SK-N-SH (cell line): ENCODE measurements around the gene GART. TPM values are rescaled to one million over a fixed set of nuclear protein-coding genes. Genes with fewer than 3 reads are reported as not detected.

Experiments
- CTCF ChIA-PET: fragments of 300-600, 350-600 bp; formaldehyde crosslinking; extraction: SDS; loops from one replicate; lab custom pipeline; 2021; lab: Yijun Ruan, JAX
- POLR2A ChIA-PET: fragments of 350-600 bp; sonication (Branson Sonifier 250); formaldehyde crosslinking; extraction: SDS; loops from one replicate; lab custom pipeline; 2020; ENCODE audit warnings: antibody characterized with exemption, inconsistent platforms; lab: Yijun Ruan, JAX
- DNase-seq: peaks from one replicate; pipeline ENCODE4 v3.0.0; 2012
- H2AFZ ChIP-seq: fragments of 200-600 bp; sonication (generic); 2 replicates; pipeline ENCODE4 v1.8.1; 2016; ENCODE audit warnings: antibody characterized with exemption, mild to moderate bottlenecking, low read depth
- H3F3A ChIP-seq: fragments of 200-600 bp; sonication (generic); replicated peaks from 2 replicates; pipeline ENCODE3; 2016; ENCODE audit warnings: antibody characterized with exemption, mild to moderate bottlenecking; ENCODE audit not compliant: insufficient read depth
- H3K27ac ChIP-seq, 2 experiments: fragments of 200-500 bp in 1 of 2; fragments of 200-600 bp in 1 of 2; sonication (Bioruptor generic) in 1 of 2; sonication (generic), shearing (Covaris generic) in 1 of 2; 2 replicates each; pipeline versions ENCODE4 v1.5.1 to v1.6.1; 2014 to 2016; ENCODE audit warnings: low read depth in 2 of 2, inconsistent platforms in 1 of 2, low read length in 1 of 2, mild to moderate bottlenecking in 1 of 2, mixed read lengths in 1 of 2
- H3K27me3 ChIP-seq: fragments of 200-600 bp; sonication (generic), shearing (Covaris generic); 2 replicates; pipeline ENCODE4 v1.6.1; 2016; ENCODE audit warnings: mixed run types; ENCODE audit not compliant: insufficient read depth
- H3K36me3 ChIP-seq, 2 experiments: fragments of 200-500 bp in 1 of 2; fragments of 200-600 bp in 1 of 2; sonication (Bioruptor generic) in 1 of 2; sonication (generic) in 1 of 2; replicated peaks in 1 of 2; 2 replicates each; pipeline versions ENCODE3 to v1.5.1; 2014 to 2016; ENCODE audit warnings: low read length in 1 of 2, mild to moderate bottlenecking in 1 of 2; ENCODE audit not compliant: insufficient read depth in 2 of 2, control insufficient read depth in 1 of 2
- H3K4me1 ChIP-seq, 2 experiments: fragments of 200-500 bp in 1 of 2; fragments of 200-600 bp in 1 of 2; sonication (Bioruptor generic) in 1 of 2; sonication (generic), shearing (Covaris generic) in 1 of 2; 2 replicates each; pipeline versions ENCODE4 v1.5.1 to v1.6.1; 2014 to 2016; ENCODE audit warnings: low read depth in 1 of 2, low read length in 1 of 2, mixed run types in 1 of 2; ENCODE audit not compliant: insufficient read depth in 2 of 2, control insufficient read depth in 1 of 2
- H3K4me2 ChIP-seq: fragments of 200-600 bp; sonication (generic), shearing (Covaris generic); 2 replicates; pipeline ENCODE4 v1.6.1; 2017; ENCODE audit warnings: mixed run types
- H3K4me3 ChIP-seq, 2 experiments: fragments of 200-500 bp in 1 of 2; fragments of 200-600 bp in 1 of 2; sonication (Bioruptor generic) in 1 of 2; sonication (generic), shearing (Covaris generic) in 1 of 2; 2 replicates each; pipeline versions ENCODE4 v1.5.1 to v1.8.1; 2014 to 2016; ENCODE audit warnings: low read depth in 2 of 2, inconsistent platforms in 1 of 2, low read length in 1 of 2, mild to moderate bottlenecking in 1 of 2, mixed read lengths in 1 of 2, moderate library complexity in 1 of 2
- H3K79me2 ChIP-seq: fragments of 200-600 bp; sonication (generic); 2 replicates; pipeline ENCODE4 v1.8.1; 2017; ENCODE audit warnings: mild to moderate bottlenecking; ENCODE audit not compliant: insufficient read depth
- H3K9ac ChIP-seq: fragments of 200-600 bp; sonication (generic); 2 replicates; pipeline ENCODE4 v1.6.1; 2017; ENCODE audit warnings: mixed run types
- H3K9me2 ChIP-seq: fragments of 200-600 bp; sonication (generic); 2 replicates; pipeline ENCODE4 v1.6.1; 2017; ENCODE audit warnings: mixed run types
- H3K9me3 ChIP-seq: fragments of 200-600 bp; sonication (generic); 2 replicates; pipeline ENCODE4 v1.6.1; 2017; ENCODE audit warnings: mixed run types, mild to moderate bottlenecking, moderate library complexity
- H4K20me1 ChIP-seq: fragments of 200-600 bp; sonication (generic); 2 replicates; pipeline ENCODE4 v1.6.1; 2017; ENCODE audit warnings: mild to moderate bottlenecking, mixed run types; ENCODE audit not compliant: insufficient read depth
- CHD2 ChIP-seq: fragments of 150-350 bp; IDR thresholded peaks from 2 replicates; pipeline ENCODE4 v1.6.1; 2018; ENCODE audit warnings: low read length; ENCODE audit not compliant: partially characterized antibody
- EZH2phosphoT487 ChIP-seq: fragments of 200-600 bp; sonication (generic); IDR thresholded peaks from 2 replicates; pipeline ENCODE4 v1.6.1; 2017; ENCODE audit warnings: low read depth, mixed run types, mild to moderate bottlenecking, antibody characterized with exemption, moderate library complexity, borderline replicate concordance
- FOSL2 ChIP-seq: IDR thresholded peaks from 2 replicates; pipeline ENCODE4 v1.4.0; 2012; ENCODE audit warnings: low read depth, mild to moderate bottlenecking, moderate library complexity, borderline replicate concordance
- FOXM1 ChIP-seq: IDR thresholded peaks from 2 replicates; pipeline ENCODE4 v1.4.0; 2012; ENCODE audit warnings: low read depth, mild to moderate bottlenecking
- GABPA ChIP-seq: IDR thresholded peaks from 2 replicates; pipeline ENCODE4 v1.4.0; 2012; ENCODE audit warnings: low read depth, mild to moderate bottlenecking
- MAX ChIP-seq: IDR thresholded peaks from 2 replicates; pipeline ENCODE4 v1.4.0; 2012; ENCODE audit warnings: low read depth
- MEF2A ChIP-seq: IDR thresholded peaks from 2 replicates; pipeline ENCODE4 v1.4.0; 2012; ENCODE audit warnings: low read depth, borderline replicate concordance
- MXI1 ChIP-seq: IDR thresholded peaks from 2 replicates; pipeline ENCODE4 v1.6.1; 2012; ENCODE audit warnings: mild to moderate bottlenecking, low read depth, low read length, improper control_type of control experiment
- PBX3 ChIP-seq: IDR thresholded peaks from 2 replicates; pipeline ENCODE4; 2012
- RCOR1 ChIP-seq: fragments of 150-350 bp; IDR thresholded peaks from 2 replicates; pipeline ENCODE4 v1.6.1; 2017; ENCODE audit warnings: antibody characterized with exemption, low read length
- REST ChIP-seq: IDR thresholded peaks from 2 replicates; pipeline ENCODE4 v1.6.1; 2012; ENCODE audit warnings: mild to moderate bottlenecking, low read depth, low read length, moderate library complexity
- TAF1 ChIP-seq: IDR thresholded peaks from 2 replicates; pipeline ENCODE4 v1.6.1; 2012; ENCODE audit warnings: low read depth, mild to moderate bottlenecking, low read length, moderate library complexity, borderline replicate concordance
- TCF12 ChIP-seq: IDR thresholded peaks from 2 replicates; pipeline ENCODE4 v1.4.0; 2012
- ZBTB33 ChIP-seq: IDR thresholded peaks from 2 replicates; pipeline ENCODE4 v1.4.0; 2012; ENCODE audit warnings: low read depth, borderline replicate concordance
- WGBS: methylation state at CpG from one replicate; pipeline ENCODE4 v1.1.6; 2017; ENCODE audit warnings: low lambda C conversion rate; 5-methylcytosine and 5-hydroxymethylcytosine counted together
- polyA plus RNA-seq, 3 experiments: library from polyadenylated mRNA; depleted of rRNA; stranded (reverse); fragments of >200 nt; gene quantifications; 2 replicates each; pipeline ENCODE4 v1.2.3, GENCODE V29; 2012

Gene GART
- polyA plus RNA-seq, 1 of the 3 experiments (the other 2 are of a cell fraction) = 17.3 TPM

- H3K9me2 ChIP-seq = no peaks in the 10 kb centered on the region
- no peak overlapping the region for H3K27ac ChIP-seq
- peaks cover 44% of the 10 kb centered on the region for H3F3A ChIP-seq
- ChIA-PET CTCF (interaction anchor here (2.9 kb wide), 1 partner anchor 33 kb away, joined by 17 read pairs; no protein-coding TSS in a partner anchor), POLR2A (no interaction called here)
- no peak overlapping the region for H3K9ac ChIP-seq
- TF ChIP-seq CHD2 (no peak), FOXM1 (no peak), MXI1 (no peak), FOSL2 (no peak), PBX3 (no peak), REST (no peak), ZBTB33 (no peak), GABPA (no peak), EZH2phosphoT487 (no peak)
- no peak overlapping the region for H3K4me2 ChIP-seq
- no peak overlapping the region for H3K4me3 ChIP-seq
- no peaks in the 10 kb centered on the region for H3K27me3 ChIP-seq
- WGBS = 88% methylated on average over 3 of the region's 3 CpGs
- peaks cover 94 to 97% of the 10 kb centered on the region in 2 experiments for H3K36me3 ChIP-seq
- no peak overlapping the region for H2AFZ ChIP-seq
- peaks cover 16% of the 10 kb centered on the region for H4K20me1 ChIP-seq
- no peaks in the 10 kb centered on the region; a peak in 1 of 4 replicates for H3K4me1 ChIP-seq
- H3K9me3 ChIP-seq = no peaks in the 10 kb centered on the region
- peaks cover 64% of the 10 kb centered on the region; the same call in 1 of the 2 replicates for H3K79me2 ChIP-seq
- no peak for DNase-seq
Measured at GRCh38 chr21:33572350-33572749, 30.4 kb upstream of the GART start.

GRCh38 chr21:33569991-33570390, 28.1 kb upstream of the GART start:
- H3K36me3 ChIP-seq = peaks cover 94 to 97% of the 10 kb centered on the region in 2 experiments
- H4K20me1 ChIP-seq = peaks cover 16% of the 10 kb centered on the region
- peaks cover 85% of the 10 kb centered on the region for H3K79me2 ChIP-seq
- H3K4me1 ChIP-seq = no peaks in the 10 kb centered on the region; a peak in 1 of 4 replicates
- H3K27me3 ChIP-seq = no peaks in the 10 kb centered on the region
- H3K9me3 ChIP-seq = no peaks in the 10 kb centered on the region
- H2AFZ ChIP-seq = no peak overlapping the region
- H3K4me2 ChIP-seq = no peak overlapping the region
- peaks cover 37% of the 10 kb centered on the region for H3F3A ChIP-seq
- H3K4me3 ChIP-seq = no peak overlapping the region
- no peak overlapping the region for H3K27ac ChIP-seq
- H3K9me2 ChIP-seq = no peaks in the 10 kb centered on the region
- ChIA-PET CTCF (interaction anchor here (0.9 to 2.9 kb wide), 2 partner anchors 12 to 36 kb away, joined by 4 to 17 read pairs; no protein-coding TSS in a partner anchor), POLR2A (no interaction called here)
- no peak for DNase-seq
- H3K9ac ChIP-seq = no peak overlapping the region
- WGBS = 96% methylated on average over 5 of the region's 5 CpGs
- no peak for TF ChIP-seq RCOR1
- TF ChIP-seq TCF12 = no peak
- TF ChIP-seq REST = no peak
- no peak for TF ChIP-seq TAF1
- no peak for TF ChIP-seq MXI1
- TF ChIP-seq MAX = no peak
- no peak for TF ChIP-seq MEF2A
